HTERT RPE-1 (cell line): ENCODE data around the gene MPV17.
"Not testable (repeated sequence)": the region's sequence is repeated elsewhere in the genome, so short reads cannot be mapped to it uniquely, and the experiment has no call there.

ENCODE experiments used
- in situ Hi-C: fragments of 300-500 bp; cut with MboI; formaldehyde crosslinking; loops from 4 replicates; pipeline ENCODE4 v1.14.3; 2020; ENCODE audit warnings: low sequenced_read_pairs

Gene MPV17

DNA sequence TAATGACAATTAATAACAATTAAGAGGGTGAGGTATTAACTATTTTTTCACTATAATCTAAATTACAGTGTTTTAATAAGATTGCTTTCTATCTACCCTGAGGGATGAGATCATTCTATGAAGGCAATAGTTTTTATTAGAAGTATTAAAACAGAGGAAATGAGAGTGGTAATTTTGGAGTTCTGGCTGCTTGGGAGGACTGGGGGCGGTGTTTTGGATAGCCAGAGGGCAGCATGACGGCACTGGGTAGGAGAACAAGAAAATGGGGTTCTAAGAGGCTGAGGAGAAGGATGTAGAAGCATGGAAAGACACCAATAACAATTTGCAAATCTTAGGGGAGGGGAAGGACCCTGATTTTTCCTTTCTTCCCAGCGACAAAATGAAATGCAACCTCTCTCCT lies 52.8 kb downstream of the MPV17 start:
- in situ Hi-C loops = no loop called here

- in situ Hi-C loops = not testable (repeated sequence)
Measured at GRCh38 chr2:27268296-27268695, 54.6 kb downstream of the MPV17 start.

- in situ Hi-C loops = no loop called here
Measured at GRCh38 chr2:27265536-27265870, 57.4 kb downstream of the MPV17 start.

DNA sequence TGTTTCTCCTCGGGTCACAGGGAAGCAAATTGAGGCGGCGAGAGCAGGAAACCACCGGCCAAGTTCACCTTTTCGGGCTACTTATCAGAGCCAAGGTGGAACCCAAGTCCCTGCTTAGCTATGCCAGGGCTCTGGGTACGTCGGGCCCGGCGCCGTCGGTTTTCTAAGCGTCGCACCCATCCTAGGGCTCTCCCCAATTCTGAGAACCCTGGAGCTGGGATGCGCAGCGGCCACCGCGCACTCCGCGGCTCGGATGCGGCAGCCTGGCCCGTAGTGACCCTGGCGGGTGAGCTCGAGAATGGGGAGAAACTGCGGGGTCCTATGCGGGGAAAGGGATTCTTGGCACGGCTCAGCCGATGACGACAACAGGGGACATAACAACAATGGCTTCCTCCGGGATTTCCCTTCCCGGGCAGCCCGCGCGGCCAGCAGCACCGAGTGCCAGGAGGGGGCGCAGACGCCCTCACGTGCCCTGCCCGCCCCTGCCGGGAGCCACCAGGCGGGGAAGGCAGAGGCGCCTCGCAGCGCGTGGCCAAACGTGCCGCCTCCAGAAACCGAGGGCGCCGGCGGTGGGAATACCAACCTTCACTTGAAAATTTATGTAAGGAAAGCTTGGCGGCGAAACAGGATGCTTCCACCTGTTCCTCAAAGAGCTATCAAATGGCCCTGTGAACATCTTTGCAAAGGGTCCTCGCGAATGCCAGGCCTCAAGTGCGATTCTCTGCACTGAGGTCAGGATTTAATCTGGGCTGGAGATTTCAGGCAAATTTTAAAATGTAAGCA lies 58.0 kb downstream of the MPV17 start:
- in situ Hi-C loops = no loop called here

- in situ Hi-C loops = no loop called here
Measured at GRCh38 chr2:27264253-27264752, 58.6 kb downstream of the MPV17 start.

DNA sequence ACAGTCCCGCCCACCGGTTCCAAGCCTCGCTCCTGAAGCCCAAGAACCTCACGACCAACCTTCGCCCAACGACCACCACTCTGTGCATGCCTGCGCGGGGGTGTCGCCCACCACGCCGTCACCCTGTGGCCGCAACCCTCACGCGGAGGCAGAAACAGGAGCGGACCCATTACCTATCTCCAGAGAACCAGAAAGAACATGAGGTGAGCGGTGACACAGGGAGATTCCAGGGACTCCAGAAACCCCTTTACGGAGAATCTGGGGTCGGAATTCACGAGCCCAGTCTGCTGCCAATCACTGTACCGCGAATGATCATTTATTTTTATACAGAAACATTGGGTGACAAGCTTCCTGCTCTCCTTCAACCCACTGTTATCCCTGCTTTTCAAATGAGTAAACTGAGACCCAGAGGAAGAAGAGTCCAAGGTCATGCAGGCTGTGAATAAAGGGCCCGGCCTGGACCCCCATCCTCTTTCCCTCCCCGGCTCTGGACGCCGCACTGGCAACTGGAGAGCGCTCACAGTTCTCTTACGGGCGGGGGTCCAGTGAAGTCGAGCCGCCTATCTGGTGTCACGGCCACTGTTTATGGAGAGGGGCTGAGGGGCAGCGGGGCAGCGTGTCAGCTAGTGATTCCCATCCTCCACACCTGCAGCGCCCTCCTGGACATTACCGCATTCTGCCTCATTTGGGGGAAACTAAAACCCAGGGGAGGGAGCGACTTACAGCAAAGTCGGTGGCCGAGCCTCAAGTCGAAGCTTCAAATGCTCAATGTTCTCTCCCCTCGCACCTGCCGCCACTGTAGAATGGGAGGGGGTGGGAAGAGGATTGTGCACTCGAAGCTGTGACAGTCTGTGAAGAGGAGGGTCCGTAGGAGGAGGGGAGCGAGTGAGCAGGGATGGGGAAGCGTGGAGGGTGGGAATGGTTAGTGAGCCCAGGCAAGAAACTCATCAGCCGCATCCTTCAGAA lies 59.3 kb downstream of the MPV17 start:
- in situ Hi-C loops = no loop called here

- in situ Hi-C loops = no loop called here
Measured at GRCh38 chr2:27262379-27263286, 60.3 kb downstream of the MPV17 start, which contains the start of gene SLC30A3. Gene SLC30A3 (minus strand): TSS chr2:27263047. CDS start chr2:27262906, 141 bp downstream.

DNA sequence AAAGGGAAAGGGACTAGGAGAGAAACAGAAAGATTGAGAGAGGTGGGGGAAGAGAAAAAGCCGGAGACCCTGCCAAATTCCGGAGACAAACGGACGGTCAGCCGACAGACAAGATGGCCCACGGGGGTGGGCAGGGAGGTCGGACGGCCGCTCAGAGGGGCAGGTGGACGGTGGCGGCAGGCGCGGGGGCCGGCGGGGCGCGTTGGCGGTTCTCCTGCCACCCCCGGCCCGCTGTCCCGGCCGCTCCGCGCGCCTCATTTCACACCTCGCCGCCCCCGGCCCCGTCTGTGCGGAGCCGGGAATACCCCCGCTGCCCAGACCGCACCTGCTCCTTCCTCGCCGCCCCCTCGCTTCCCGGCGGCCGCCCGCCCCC lies 61.0 kb downstream of the MPV17 start:
- in situ Hi-C loops = no loop called here

- in situ Hi-C loops = no loop called here
Measured at GRCh38 chr2:27261241-27261925, 61.5 kb downstream of the MPV17 start.
